Esophagus squamous epithelium (tissue), 5 donors: ENCODE data around the gene NPM1. TPM values are rescaled to one million over a fixed set of nuclear protein-coding genes. Genes with fewer than 3 reads are reported as not detected.
"Not testable (repeated sequence)": the region's sequence is repeated elsewhere in the genome, so short reads cannot be mapped to it uniquely, and the experiment has no call there.

Experiments used
- DNase-seq: peaks from one replicate; lab custom pipeline; 2025; lab: John Stamatoyannopoulos, UW
- H3K27ac ChIP-seq, 4 donors: fragments of 200-600 bp; sonication (generic); one replicate each; pipeline ENCODE4 v1.5.1; 2016 to 2019; ENCODE audit warnings: mild to moderate bottlenecking in 1 of 4
- H3K27me3 ChIP-seq, 4 donors: fragments of 200-600 bp; sonication (generic); 1 replicate in 3 of 4; 2 replicates in 1 of 4; pipeline versions ENCODE4 v1.5.1 to v1.6.0; 2017 to 2021; ENCODE audit warnings: antibody characterized with exemption in 1 of 4
- H3K36me3 ChIP-seq, 3 donors: fragments of 200-600 bp; sonication (generic); one replicate each; pipeline ENCODE4 v1.5.1; 2016 to 2019
- H3K4me1 ChIP-seq, 3 donors: fragments of 200-600 bp; sonication (generic); one replicate each; pipeline ENCODE4 v1.5.1; 2017 to 2019
- H3K4me3 ChIP-seq, 4 donors: fragments of 200-600 bp; sonication (generic); 1 replicate in 3 of 4; 2 replicates in 1 of 4; pipeline ENCODE4 v1.5.1; 2016 to 2019; ENCODE audit warnings: mild to moderate bottlenecking in 2 of 4, moderate library complexity in 1 of 4
- H3K9me3 ChIP-seq, 3 donors: fragments of 200-600 bp; sonication (generic); one replicate each; pipeline ENCODE4 v1.5.1; 2016 to 2019
- CTCF ChIP-seq, 6 experiments: fragments of 450-650 bp in 4 of 6; fragments of 200-600 bp in 2 of 6; sonication (generic) in 2 of 6; IDR thresholded peaks; one replicate each; pipeline ENCODE4 v1.5.1; 2016 to 2019; ENCODE audit warnings: antibody characterized with exemption in 6 of 6, mild to moderate bottlenecking in 4 of 6, moderate library complexity in 4 of 6
- POLR2A ChIP-seq, 4 donors: fragments of 450-650 bp; IDR thresholded peaks; one replicate each; pipeline ENCODE4 v1.6.1; 2017; ENCODE audit warnings: antibody characterized with exemption in 4 of 4, mild to moderate bottlenecking in 4 of 4, moderate library complexity in 3 of 4
- WGBS, 2 donors: methylation state at CpG; one replicate each; pipeline ENCODE4 v1.1.5; 2018; 5-methylcytosine and 5-hydroxymethylcytosine counted together
- intact Hi-C: fragments of 100-400 bp; cut with DNase I; formaldehyde crosslinking; loops from one replicate; pipeline ENCODE4 v1.15.0; 2022
- total RNA-seq, 4 donors: library from RNA; depleted of rRNA; stranded (reverse); fragments of >200 nt; gene quantifications; one replicate each; pipeline ENCODE4 v1.1.0, GENCODE V29; 2016
- donor health status: DM: yes; HTN: yes; CAD: no.

The NPM1 gene
- total RNA-seq, 4 donors from 2014 or later: 394 to 1,052 (median 904) TPM

- peaks cover 3 to 54% (median 5%) of the 10 kb centered on the region in 3 donors for H3K4me1 ChIP-seq
Observed at GRCh38 chr5:171397190-171397589, 9.5 kb downstream of the NPM1 start.

GRCh38 chr5:171397599-171397998 lies 9.9 kb downstream of the NPM1 start:
- peaks cover 11 to 94% (median 48%) of the 10 kb centered on the region in 3 donors for H3K36me3 ChIP-seq
- H3K4me3 ChIP-seq: no peak overlapping the region
- H3K9me3 ChIP-seq: no peaks in the 10 kb centered on the region
- H3K27me3 ChIP-seq: no peaks in the 10 kb centered on the region
- TF ChIP-seq POLR2A (IDR thresholded peaks at IDR 0.05): no peak
- TF ChIP-seq CTCF (IDR thresholded peaks at IDR 0.05): no peak
- intact Hi-C loops: no loop called here
- DNase-seq: no peak
- 61 to 95% methylated on average over 3 to 4 of the region's 4 CpGs for WGBS, 2 donors
- peaks cover 3 to 50% (median 3%) of the 10 kb centered on the region in 3 donors for H3K4me1 ChIP-seq
- no peak overlapping the region for H3K27ac ChIP-seq

More at GRCh38 chr5:171397190-171397589, 9.5 kb downstream of the NPM1 start:
- WGBS, 2 donors: 73 to 74% methylated on average over 2 of the region's 2 CpGs
- Histone ChIP-seq H3K36me3 (peaks cover 11 to 98% (median 48%) of the 10 kb centered on the region in 3 donors), H3K27ac (no peak overlapping the region), H3K9me3 (no peaks in the 10 kb centered on the region), H3K27me3 (no peaks in the 10 kb centered on the region), H3K4me3 (no peak overlapping the region)
- intact Hi-C loops: no loop called here
- DNase-seq: no peak
- TF ChIP-seq CTCF (IDR thresholded peaks at IDR 0.05) (no peak), POLR2A (IDR thresholded peaks at IDR 0.05) (no peak)

- H3K27me3 ChIP-seq, H3K9me3 ChIP-seq, H3K27ac ChIP-seq, DNase-seq, intact Hi-C loops, H3K4me3 ChIP-seq: not testable (repeated sequence)
- H3K36me3 ChIP-seq: peaks cover 11 to 84% (median 39%) of the 10 kb centered on the region in 3 donors
- peaks cover 3 to 46% (median 3%) of the 10 kb centered on the region in 3 donors for H3K4me1 ChIP-seq
- 69 to 79% methylated on average over 7 to 9 of the region's 9 CpGs for WGBS, 2 donors
Observed at GRCh38 chr5:171398660-171399059, 11.0 kb downstream of the NPM1 start.

GRCh38 chr5:171400169-171400568 lies 12.5 kb downstream of the NPM1 start:
- no peak overlapping the region for H3K27ac ChIP-seq
- intact Hi-C loops: no loop called here
- TF ChIP-seq POLR2A (IDR thresholded peaks at IDR 0.05) (no peak), CTCF (IDR thresholded peaks at IDR 0.05) (no peak)
- H3K27me3 ChIP-seq: no peaks in the 10 kb centered on the region
- no peaks in the 10 kb centered on the region for H3K9me3 ChIP-seq
- 79 to 92% methylated on average over 6 to 7 of the region's 7 CpGs for WGBS, 2 donors
- H3K4me3 ChIP-seq: no peak overlapping the region
- H3K36me3 ChIP-seq: peaks cover 11 to 74% (median 34%) of the 10 kb centered on the region in 3 donors
- peaks cover 3 to 44% (median 3%) of the 10 kb centered on the region in 3 donors for H3K4me1 ChIP-seq
- no peak for DNase-seq

GRCh38 chr5:171401167-171401947 lies 13.7 kb downstream of the NPM1 start:
- Histone ChIP-seq H3K27me3 (no peaks in the 10 kb centered on the region), H3K36me3 (peaks cover 11 to 74% (median 39%) of the 10 kb centered on the region in 3 donors), H3K4me3 (no peak overlapping the region), H3K9me3 (no peaks in the 10 kb centered on the region), H3K4me1 (peaks cover 3 to 34% (median 3%) of the 10 kb centered on the region in 3 donors), H3K27ac (no peak overlapping the region)
- TF ChIP-seq CTCF (IDR thresholded peaks at IDR 0.05) (no peak), POLR2A (IDR thresholded peaks at IDR 0.05) (no peak)
- 88 to 94% methylated on average over 12 to 13 of the region's 13 CpGs for WGBS, 2 donors
- intact Hi-C loops: no loop called here
- no peak for DNase-seq

- peaks cover 12 to 74% (median 41%) of the 10 kb centered on the region in 3 donors for H3K36me3 ChIP-seq
- H3K27ac ChIP-seq, intact Hi-C loops, DNase-seq, H3K4me3 ChIP-seq, H3K27me3 ChIP-seq, H3K9me3 ChIP-seq: not testable (repeated sequence)
- H3K4me1 ChIP-seq: peaks cover 3 to 20% (median 3%) of the 10 kb centered on the region in 3 donors
Observed at GRCh38 chr5:171402751-171403150, 15.1 kb downstream of the NPM1 start.
